ENCODE measurements around the gene VAV3. TPM values are rescaled to one million over a fixed set of nuclear protein-coding genes. Genes with fewer than 3 reads are reported as not detected.

VAV3 gene
- total and polyA plus RNA-seq, 2 experiments from 2014 or later = under 0.01 to 0.24 TPM

DNA sequence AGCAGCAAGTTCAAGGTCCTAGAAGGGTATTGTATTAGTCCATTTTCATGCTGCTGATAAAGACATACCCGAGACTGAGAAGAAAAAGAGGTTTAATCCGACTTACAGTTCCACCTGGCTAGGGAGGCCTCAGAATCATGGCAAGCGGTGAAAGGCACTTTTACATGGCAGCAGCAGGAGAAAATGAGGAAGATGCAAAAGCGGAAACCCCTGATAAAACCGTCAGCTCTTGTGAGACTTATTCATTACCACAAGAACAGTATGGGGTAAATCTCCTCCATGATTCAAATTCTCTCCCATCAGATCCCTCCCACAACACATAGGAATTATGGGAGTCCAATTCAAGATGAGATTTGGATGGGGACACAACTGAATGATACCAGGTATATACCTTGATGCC lies 414.6 kb downstream of the VAV3 start:
- Histone ChIP-seq H3K4me3 (no peak overlapping the region), H3K27ac (no peak overlapping the region), H2AFZ (no peak overlapping the region), H3K9me2 (ENCODE audit: insufficient read depth) (no peaks in the 10 kb centered on the region), H3K79me2 (ENCODE audit: insufficient read depth) (no peaks in the 10 kb centered on the region), H3K4me1 (ENCODE audit: insufficient read depth) (peaks cover 21% of the 10 kb centered on the region), H3F3A (ENCODE audit: insufficient read depth) (no peaks in the 10 kb centered on the region; the same call in 1 of the 2 replicates), H3K9ac (no peak overlapping the region), H3K4me2 (ENCODE audit: unreplicated experiment) (no peak overlapping the region), H3K36me3 (ENCODE audit: low read depth) (no peaks in the 10 kb centered on the region), H4K20me1 (ENCODE audit: insufficient read depth) (no peaks in the 10 kb centered on the region), H3K9me3 (ENCODE audit: low read depth) (no peaks in the 10 kb centered on the region), H3K27me3 (replicated peaks; ENCODE audit: insufficient read depth) (no peaks in the 10 kb centered on the region)
- in situ Hi-C loops (cut with MboI) = no loop called here
- WGBS, 2 experiments (ENCODE audit: low coverage in 1 of 2, low lambda C conversion rate in 2 of 2, missing lambda C conversion rate in 2 of 2) = 82 to 89% methylated on average over 5 of the region's 5 CpGs
- no peak for DNase-seq
- TF ChIP-seq EZH2phosphoT487 (IDR thresholded peaks at IDR 0.05; ENCODE audit: insufficient read depth, low read depth) (no peak), EZH2 (IDR thresholded peaks at IDR 0.05; ENCODE audit: insufficient read depth, poor library complexity, severe bottlenecking) (no peak)

DNA sequence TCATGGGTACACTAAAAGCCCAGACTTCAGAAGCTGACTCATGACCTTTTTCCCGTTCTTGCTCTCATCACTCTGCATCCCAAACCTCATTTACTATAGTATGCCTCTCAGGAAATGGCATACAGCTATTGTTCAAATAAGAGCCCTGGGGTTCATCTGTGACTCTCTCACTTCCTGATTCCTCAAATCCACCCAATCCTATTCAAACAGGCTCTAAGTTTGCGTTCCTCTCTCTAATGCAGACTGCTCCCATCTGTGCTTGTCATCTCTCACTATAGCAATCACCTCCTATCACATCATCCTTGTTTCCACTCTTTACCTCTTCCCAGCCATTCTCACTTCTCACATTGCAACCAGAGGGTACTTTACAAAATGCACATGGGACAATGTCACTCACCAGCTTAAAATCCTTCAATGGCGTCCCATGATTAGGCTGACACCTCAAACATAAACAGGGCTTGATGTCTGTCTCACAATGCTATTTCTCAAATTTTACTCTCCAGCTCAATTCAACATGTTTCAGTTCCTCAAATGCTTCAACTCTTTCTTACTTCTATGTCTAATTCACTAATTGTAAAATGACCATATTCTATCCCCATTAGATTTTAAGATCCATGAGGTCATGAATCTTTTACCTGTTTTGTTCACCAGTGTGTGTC lies 415.7 kb downstream of the VAV3 start:
- no peak for DNase-seq
- WGBS, 2 experiments (ENCODE audit: low coverage in 1 of 2, low lambda C conversion rate in 2 of 2, missing lambda C conversion rate in 2 of 2) = 74 to 81% methylated on average over 3 of the region's 3 CpGs
- Histone ChIP-seq H3K27me3 (replicated peaks; ENCODE audit: insufficient read depth) (no peaks in the 10 kb centered on the region), H3K4me2 (ENCODE audit: unreplicated experiment) (no peak overlapping the region), H3K36me3 (ENCODE audit: low read depth) (no peaks in the 10 kb centered on the region), H3K9me3 (ENCODE audit: low read depth) (no peaks in the 10 kb centered on the region), H3K79me2 (ENCODE audit: insufficient read depth) (no peaks in the 10 kb centered on the region), H4K20me1 (ENCODE audit: insufficient read depth) (no peaks in the 10 kb centered on the region), H3K9me2 (ENCODE audit: insufficient read depth) (no peaks in the 10 kb centered on the region), H3K27ac (no peak overlapping the region), H3F3A (ENCODE audit: insufficient read depth) (no peaks in the 10 kb centered on the region; the same call in 1 of the 2 replicates), H3K4me3 (no peak overlapping the region), H3K4me1 (ENCODE audit: insufficient read depth) (peaks cover 21% of the 10 kb centered on the region), H2AFZ (no peak overlapping the region), H3K9ac (no peak overlapping the region)
- TF ChIP-seq EZH2phosphoT487 (IDR thresholded peaks at IDR 0.05; ENCODE audit: insufficient read depth, low read depth) (no peak), EZH2 (IDR thresholded peaks at IDR 0.05; ENCODE audit: insufficient read depth, poor library complexity, severe bottlenecking) (no peak)
- in situ Hi-C loops (cut with MboI) = loop anchor here (25.0 kb wide), 1 partner anchor 188 kb away; no protein-coding TSS in a partner anchor

DNA sequence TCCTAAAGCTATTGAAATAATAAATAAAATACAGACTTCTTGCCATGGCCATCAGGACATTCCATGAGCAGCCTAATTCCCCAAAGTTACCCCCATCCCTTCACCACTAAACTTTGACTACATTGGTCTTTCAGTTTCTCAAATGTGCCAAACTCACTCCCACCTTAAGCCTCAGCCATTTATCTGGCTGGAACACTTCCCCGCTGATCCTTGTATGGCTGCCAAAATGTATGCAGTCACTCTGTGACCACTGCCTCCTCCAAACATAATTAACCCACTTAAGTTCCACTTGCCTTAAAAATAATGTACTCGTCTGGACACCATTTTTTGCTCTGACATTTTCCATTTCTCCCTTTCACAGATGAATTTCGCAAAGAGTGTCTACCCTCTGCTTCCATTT lies 416.7 kb downstream of the VAV3 start:
- peak; percentile 31 for DNase-seq
- TF ChIP-seq EZH2 (IDR thresholded peaks at IDR 0.05; ENCODE audit: insufficient read depth, poor library complexity, severe bottlenecking) (no peak), EZH2phosphoT487 (IDR thresholded peaks at IDR 0.05; ENCODE audit: insufficient read depth, low read depth) (no peak)
- no peaks in the 10 kb centered on the region for H3K27me3 ChIP-seq (replicated peaks; ENCODE audit: insufficient read depth)
- WGBS, 2 experiments (ENCODE audit: low coverage in 1 of 2, low lambda C conversion rate in 2 of 2, missing lambda C conversion rate in 2 of 2) = 50 to 51% methylated on average over 3 of the region's 3 CpGs
- H4K20me1 ChIP-seq (ENCODE audit: insufficient read depth) = no peaks in the 10 kb centered on the region
- peak overlapping the region; percentile 36; the same call in 1 of the 2 replicates for H2AFZ ChIP-seq
- in situ Hi-C loops (cut with MboI) = loop anchor here (25.0 kb wide), 1 partner anchor 189 kb away; no protein-coding TSS in a partner anchor
- no peaks in the 10 kb centered on the region for H3K36me3 ChIP-seq (ENCODE audit: low read depth)
- no peaks in the 10 kb centered on the region; the same call in 1 of the 2 replicates for H3F3A ChIP-seq (ENCODE audit: insufficient read depth)
- H3K4me2 ChIP-seq (ENCODE audit: unreplicated experiment) = no peak overlapping the region
- no peaks in the 10 kb centered on the region for H3K79me2 ChIP-seq (ENCODE audit: insufficient read depth)
- H3K9ac ChIP-seq = no peak overlapping the region
- H3K9me2 ChIP-seq (ENCODE audit: insufficient read depth) = no peaks in the 10 kb centered on the region
- no peaks in the 10 kb centered on the region for H3K9me3 ChIP-seq (ENCODE audit: low read depth)
- no peak overlapping the region for H3K4me3 ChIP-seq
- H3K27ac ChIP-seq = no peak overlapping the region
- peaks cover 21% of the 10 kb centered on the region for H3K4me1 ChIP-seq (ENCODE audit: insufficient read depth)

DNA sequence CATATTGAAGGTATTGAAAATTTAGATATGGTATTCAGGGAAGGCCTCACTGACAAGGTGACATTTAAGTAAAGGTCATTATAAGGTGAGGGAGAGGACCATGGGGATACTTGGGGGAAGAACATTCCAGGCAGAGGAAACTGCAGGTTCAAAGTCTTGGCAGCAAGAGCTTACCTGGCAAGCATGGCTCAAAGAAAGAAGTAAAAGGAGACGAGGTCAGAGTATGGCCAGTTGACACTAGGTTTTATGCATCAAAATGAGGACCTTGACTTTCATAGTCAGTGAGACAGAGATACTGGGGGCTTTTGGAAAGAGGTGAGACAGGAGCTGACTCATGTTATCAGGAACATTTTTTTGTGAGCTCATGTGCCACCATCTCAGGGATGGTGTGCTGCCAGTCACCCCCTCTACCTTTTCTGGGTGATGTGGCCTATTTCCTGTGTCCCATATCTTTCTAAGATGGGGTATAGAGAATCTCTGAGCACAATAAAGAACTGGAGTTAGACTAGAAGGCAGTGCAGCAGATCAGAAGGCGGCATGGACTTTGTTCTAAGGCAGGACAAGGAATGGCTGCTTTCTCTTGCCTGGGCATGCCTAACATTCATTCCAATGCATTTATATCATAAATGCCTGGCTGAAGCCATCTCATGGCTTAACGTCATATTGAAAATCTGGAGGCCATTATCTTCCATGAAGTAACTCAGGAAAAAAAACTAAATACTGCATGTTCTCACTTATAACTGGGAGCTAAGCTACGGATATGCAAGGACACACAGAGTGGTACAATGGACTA lies 417.4 kb downstream of the VAV3 start:
- Histone ChIP-seq H2AFZ (peak overlapping the region; percentile 36), H3K9me2 (ENCODE audit: insufficient read depth) (no peaks in the 10 kb centered on the region), H3F3A (ENCODE audit: insufficient read depth) (no peaks in the 10 kb centered on the region; the same call in 1 of the 2 replicates), H3K4me2 (ENCODE audit: unreplicated experiment) (no peak overlapping the region), H3K9ac (no peak overlapping the region), H3K27me3 (replicated peaks; ENCODE audit: insufficient read depth) (no peaks in the 10 kb centered on the region), H3K27ac (no peak overlapping the region), H3K4me1 (ENCODE audit: insufficient read depth) (peaks cover 21% of the 10 kb centered on the region), H3K79me2 (ENCODE audit: insufficient read depth) (no peaks in the 10 kb centered on the region), H4K20me1 (ENCODE audit: insufficient read depth) (no peaks in the 10 kb centered on the region), H3K36me3 (ENCODE audit: low read depth) (no peaks in the 10 kb centered on the region), H3K9me3 (ENCODE audit: low read depth) (no peaks in the 10 kb centered on the region), H3K4me3 (no peak overlapping the region)
- TF ChIP-seq EZH2phosphoT487 (IDR thresholded peaks at IDR 0.05; ENCODE audit: insufficient read depth, low read depth) (no peak), EZH2 (IDR thresholded peaks at IDR 0.05; ENCODE audit: insufficient read depth, poor library complexity, severe bottlenecking) (no peak)
- in situ Hi-C loops (cut with MboI) = loop anchor here (25.0 kb wide), 1 partner anchor 190 kb away; no protein-coding TSS in a partner anchor
- peak; percentile 70 for DNase-seq
- WGBS, 2 experiments (ENCODE audit: low coverage in 1 of 2, low lambda C conversion rate in 2 of 2, missing lambda C conversion rate in 2 of 2) = 33 to 41% methylated on average over 4 of the region's 4 CpGs
